ENCODE results near the gene DNAJC10.
"Not testable (repeated sequence)": the region's sequence is repeated elsewhere in the genome, so short reads cannot be mapped to it uniquely, and the experiment has no call there.

The DNAJC10 gene, protein sequence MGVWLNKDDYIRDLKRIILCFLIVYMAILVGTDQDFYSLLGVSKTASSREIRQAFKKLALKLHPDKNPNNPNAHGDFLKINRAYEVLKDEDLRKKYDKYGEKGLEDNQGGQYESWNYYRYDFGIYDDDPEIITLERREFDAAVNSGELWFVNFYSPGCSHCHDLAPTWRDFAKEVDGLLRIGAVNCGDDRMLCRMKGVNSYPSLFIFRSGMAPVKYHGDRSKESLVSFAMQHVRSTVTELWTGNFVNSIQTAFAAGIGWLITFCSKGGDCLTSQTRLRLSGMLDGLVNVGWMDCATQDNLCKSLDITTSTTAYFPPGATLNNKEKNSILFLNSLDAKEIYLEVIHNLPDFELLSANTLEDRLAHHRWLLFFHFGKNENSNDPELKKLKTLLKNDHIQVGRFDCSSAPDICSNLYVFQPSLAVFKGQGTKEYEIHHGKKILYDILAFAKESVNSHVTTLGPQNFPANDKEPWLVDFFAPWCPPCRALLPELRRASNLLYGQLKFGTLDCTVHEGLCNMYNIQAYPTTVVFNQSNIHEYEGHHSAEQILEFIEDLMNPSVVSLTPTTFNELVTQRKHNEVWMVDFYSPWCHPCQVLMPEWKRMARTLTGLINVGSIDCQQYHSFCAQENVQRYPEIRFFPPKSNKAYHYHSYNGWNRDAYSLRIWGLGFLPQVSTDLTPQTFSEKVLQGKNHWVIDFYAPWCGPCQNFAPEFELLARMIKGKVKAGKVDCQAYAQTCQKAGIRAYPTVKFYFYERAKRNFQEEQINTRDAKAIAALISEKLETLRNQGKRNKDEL

DNA sequence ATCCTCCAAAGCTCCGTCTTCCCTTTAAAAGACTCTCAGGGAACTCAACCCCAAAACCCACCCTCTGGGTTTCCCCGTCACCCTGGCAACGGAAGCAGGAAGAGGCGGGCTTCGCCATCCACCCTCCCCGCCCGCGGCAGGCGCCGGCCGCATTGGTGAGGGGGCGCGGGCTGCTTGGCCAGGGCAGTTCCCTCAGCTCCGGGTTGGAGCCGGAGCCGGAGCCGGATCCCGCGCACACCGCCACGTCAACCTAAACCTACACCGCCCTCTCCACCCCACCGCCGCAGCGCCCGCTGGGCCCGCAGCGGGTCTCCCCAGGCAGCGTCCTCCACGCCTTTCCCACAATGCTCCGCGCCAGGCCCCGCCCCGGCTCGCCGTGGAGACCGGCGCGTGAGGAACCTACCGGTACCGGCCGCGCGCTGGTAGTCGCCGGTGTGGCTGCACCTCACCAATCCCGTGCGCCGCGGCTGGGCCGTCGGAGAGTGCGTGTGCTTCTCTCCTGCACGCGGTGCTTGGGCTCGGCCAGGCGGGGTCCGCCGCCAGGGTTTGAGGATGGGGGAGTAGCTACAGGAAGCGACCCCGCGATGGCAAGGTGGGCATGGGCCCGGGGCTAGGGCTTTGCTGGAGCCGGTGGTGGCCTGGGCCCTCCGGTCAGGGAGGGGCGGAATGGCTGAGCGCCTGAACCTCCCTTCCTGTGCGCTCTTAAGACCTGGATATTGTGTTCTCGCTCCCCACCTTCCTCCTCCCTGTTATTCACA is at the start of gene DNAJC10:
Gene DNAJC10 (plus strand): TSS at position 366 of the 758 bp plus-strand sequence. CDS start 1,830 bp downstream, outside the sequence.
- peak; percentile 52 to 83 for DNase-seq (ENCODE audit: low read depth in 2 of 2)

DNA sequence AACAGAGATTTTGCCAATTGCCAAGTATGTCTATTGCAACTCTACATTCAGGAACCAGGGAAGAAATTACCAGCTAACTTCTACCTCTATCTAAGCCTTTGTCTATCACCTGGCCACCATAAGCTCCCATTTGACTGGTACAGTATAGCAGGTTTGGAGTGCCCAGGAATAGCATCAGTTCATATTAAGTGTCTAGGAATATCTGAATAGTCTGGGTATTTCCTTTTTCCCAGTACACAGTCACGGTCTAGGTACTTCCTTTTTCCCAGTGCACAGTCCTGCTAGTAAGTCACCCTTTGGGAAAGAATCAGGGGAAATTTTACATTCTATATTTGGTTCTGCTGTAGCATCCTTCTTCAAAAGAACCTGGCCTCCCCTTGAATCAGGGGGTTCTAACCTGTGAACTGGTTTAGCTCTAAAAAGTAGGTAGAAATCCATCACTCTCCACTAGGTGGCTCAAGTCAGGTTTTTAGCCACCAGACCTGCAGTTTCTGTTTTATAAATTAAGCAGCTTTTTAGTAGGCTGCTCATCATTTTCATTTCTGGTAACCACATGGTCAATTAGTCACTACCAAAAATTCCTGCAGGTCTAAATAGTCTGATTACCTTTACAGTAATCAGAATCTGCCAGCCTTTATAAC is 49.3 kb upstream of the DNAJC10 start:
- no peak for DNase-seq (ENCODE audit: low read depth in 2 of 2)

DNA sequence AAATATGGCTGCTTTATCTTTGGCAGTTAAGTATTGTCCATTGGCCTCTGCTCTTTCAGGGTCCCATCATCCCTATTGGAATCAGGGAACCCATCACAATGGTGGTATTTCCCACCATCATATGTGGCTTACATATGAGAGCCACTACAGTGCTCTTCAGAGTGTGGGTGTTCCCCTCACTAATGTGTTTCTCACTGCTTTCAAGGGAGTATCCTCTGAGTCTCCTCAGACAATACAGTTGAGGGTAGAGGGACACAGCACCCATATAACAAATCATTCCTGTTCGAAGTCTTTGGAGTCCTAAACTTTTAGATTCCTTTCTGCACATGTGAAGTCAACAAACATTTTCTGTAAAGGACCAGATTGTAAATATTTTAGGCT is 48.8 kb upstream of the DNAJC10 start:
- no peak for DNase-seq (ENCODE audit: low read depth in 2 of 2)

DNA sequence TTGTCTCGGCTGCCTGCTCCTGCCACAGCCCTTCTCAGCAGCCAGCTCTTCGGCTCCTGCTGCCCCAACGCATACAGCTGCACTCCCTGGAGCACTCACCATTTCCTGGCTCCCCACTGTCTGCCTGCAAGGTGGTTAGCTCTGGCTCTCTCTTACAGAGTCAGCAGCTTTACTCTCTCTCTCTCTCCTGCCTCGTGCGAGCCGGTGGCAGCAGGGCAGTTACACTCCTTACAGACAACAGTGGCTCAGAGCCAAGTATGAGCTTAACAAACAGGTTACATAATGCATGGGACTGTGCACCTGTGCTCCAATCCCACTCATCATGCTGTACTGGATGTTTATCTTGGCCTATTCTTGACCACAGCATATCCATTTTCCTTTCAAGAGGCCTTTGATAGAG is 47.4 kb upstream of the DNAJC10 start:
- no peak for DNase-seq (ENCODE audit: low read depth in 2 of 2)

DNA sequence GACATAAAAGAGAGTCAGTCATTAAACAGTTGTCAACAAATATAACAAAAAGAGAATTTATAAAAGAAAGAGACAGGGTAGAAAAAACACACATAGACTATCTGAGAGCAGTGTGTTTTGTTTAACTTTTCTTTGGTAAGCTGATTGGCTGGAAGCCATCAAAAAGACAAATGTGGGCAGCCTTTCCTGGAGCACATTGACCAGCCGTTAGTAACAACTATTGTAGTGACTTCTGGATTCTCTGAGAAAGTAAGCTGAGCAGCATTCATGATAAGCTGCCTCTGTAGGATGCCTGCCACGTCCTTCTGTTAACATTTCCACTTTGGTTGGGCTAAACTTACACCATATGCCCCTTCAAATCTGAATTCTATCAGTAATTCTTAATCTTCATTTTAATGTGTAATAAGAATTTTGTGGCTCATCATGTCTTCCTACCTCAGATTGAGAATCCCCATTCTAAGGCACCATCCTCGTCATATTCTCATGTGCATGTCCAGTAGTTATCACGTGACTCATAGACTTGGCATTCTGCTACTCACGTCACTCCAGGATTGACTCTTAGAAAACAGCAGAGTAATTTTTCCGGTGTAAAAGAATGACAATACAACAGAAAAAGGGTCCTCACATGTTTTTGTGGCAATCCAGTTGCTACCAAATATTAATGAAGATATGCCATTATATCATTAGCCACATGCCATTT is 43.4 kb upstream of the DNAJC10 start:
- DNase-seq (ENCODE audit: low read depth in 2 of 2): no peak

DNA sequence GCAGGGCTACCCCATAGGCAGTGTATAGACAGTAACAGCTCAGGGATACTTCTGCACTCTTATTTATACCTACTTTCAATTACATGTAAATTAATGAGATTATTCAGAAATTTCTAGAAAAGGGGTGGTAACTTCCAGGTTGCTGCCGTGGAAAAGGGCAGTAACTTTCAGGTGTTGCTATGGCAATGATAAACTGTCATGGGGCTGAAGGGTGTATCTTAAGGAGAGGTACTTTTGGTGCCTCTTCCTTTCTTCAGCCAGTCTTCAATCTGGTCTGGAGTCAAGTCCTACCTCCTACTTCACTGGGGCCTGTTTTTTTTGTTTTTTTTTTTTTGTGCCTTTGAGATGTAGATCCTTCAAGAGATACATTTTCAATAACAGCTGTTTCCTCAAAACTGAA is 35.2 kb upstream of the DNAJC10 start:
- no peak for DNase-seq (ENCODE audit: low read depth in 2 of 2)

DNA sequence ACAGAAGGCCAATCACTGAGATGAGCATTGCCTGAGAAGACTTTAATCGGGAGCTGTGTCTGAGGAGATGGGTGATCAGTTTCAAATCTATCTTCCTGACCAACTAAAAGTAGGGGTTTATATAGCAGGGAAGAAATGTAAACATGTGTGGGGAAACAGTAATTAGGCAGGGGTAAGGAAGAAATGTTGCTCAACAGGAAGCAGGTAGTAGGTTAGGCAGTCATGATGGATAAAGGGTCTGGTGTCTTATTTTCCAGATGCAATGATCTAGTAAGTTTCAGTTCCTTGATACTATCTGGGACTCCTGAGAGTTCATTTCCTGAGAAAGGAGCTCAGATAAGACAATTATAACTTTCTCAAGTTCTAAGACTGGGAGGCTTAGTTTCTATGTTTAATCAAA is 33.8 kb upstream of the DNAJC10 start:
- no peak for DNase-seq (ENCODE audit: low read depth in 2 of 2)

DNA sequence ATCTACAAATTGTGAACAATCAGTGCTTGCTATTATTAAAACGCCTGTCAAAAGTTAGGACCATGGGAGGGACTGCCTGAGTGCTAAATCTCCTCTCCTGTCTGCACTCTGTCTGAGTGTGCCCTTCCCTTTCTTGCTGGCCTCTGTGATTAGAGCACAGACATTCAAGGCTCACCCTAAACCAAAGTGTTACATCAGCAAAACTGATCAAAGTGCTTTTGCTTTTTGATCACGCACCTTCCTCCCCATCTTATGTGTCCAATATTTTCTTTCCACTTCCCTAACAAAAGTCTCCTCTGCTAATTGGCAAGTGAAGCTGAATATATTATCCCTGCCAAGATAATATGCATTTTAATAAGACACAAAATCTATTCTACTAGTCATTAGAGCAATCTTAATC is 30.5 kb upstream of the DNAJC10 start:
- DNase-seq (ENCODE audit: low read depth in 2 of 2): no peak

DNA sequence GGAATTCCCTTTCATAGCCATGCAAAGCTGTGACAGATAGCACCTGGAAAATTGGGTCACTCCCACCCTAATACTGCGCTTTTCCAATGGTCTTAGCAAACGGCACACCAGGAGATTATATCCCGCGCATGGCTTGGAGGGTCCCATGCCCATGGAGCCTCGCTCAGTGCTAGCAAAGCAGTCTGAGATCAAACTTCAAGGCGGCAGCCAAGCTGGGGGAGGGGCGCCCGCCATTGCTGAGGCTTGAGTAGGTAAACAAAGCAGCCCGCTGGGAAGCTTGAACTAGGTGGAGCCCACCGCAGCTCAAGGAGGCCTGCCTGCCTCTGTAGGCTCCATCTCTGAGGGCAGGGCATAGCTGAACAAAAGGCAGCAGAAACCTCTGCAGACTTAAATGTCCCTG is 29.3 kb upstream of the DNAJC10 start:
- not testable (repeated sequence) for DNase-seq (ENCODE audit: low read depth in 2 of 2)

DNA sequence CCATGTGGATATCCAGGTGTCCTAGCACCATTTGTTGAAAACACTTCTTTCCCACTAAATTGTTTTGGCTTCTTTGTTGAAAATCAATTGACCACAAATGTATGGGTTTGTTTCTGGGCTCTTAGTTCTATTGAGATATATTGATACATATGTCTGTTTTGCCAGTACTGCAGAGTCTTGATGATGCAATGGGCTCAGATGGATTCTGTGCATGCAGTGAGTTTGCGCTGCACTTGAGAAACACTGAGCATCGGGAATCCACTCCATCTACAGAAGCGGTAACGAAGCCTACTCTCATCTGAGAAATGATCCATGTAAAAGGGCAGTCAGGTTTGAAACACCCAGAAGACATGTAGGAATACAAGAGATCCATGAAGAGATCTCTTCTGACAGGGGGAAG is 21.9 kb upstream of the DNAJC10 start:
- no peak for DNase-seq (ENCODE audit: low read depth in 2 of 2)

DNA sequence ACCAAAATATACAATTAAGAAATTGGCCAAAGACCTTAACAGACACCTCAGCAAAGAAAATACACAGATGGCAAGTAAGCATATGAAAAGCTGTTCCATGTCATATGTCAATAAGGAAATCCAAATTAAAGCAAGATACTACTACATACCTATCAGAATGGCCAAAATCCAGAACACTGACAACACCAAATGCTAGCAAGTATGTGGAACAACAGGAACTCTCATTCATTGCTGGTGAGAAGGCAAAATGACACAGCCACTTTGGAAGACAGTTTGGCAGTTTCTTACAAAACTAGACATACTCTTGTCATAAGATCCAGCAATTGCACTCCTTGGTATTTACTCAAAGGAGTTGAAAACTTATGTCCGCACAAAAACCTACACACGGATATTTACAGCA is 20.3 kb upstream of the DNAJC10 start:
- no peak for DNase-seq (ENCODE audit: low read depth in 2 of 2)

DNA sequence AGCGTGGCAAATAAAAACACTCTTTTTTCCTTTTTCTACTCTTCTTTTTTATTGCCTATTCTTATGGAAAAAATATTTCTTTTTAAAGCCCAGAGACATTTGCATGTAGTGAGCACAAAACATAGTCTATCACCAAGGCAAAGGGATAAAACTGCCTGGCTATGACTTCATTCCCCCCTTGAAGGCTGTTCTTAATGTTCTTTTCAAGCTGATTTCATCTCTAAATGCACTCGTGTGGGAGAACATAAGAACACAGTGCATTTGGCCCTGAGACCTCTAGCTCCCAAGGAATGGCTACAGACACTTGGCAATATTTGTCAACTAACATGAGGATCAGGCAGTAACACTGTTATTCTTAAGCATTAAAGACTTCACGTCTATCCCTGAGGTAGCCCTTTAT is 17.4 kb upstream of the DNAJC10 start:
- DNase-seq (ENCODE audit: low read depth in 2 of 2): no peak

DNA sequence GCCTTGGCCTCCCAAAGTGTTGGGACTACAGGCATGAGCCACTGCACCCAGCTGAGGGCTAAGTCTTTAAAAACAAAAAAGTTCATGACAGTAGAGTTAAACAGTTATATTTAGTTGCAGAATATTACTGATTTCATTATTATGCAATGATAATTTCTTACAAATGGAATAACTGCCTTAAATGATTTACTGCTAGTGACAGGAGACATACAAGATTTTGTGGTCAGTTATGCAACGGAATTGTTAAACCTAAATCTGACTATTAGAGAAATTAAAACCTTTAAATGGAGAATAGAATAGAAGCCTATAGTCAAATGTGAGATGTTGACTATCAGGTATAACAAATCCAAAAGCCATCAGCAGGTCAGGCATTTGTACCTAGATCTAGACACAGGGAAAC is 10.3 kb upstream of the DNAJC10 start:
- DNase-seq (ENCODE audit: low read depth in 2 of 2): no peak

DNA sequence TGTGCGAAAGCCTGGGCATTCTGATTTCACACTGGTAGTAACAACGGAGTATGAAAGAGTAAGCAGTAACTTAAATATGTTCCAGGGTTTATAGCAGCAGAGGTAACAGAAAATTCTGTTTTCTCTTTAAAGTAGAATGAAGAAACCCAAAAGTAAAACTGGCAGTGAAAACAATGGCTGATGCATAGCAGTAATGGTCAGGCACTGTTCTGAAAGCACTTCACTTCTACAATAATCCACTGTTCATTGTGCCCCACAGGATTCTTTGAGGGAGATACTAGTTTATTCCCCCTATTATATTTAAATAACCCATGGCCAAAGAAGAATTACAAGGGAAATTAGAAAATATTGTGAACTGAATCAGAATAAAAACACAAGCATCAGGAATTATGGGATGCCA is 9.3 kb upstream of the DNAJC10 start:
- no peak for DNase-seq (ENCODE audit: low read depth in 2 of 2)

DNA sequence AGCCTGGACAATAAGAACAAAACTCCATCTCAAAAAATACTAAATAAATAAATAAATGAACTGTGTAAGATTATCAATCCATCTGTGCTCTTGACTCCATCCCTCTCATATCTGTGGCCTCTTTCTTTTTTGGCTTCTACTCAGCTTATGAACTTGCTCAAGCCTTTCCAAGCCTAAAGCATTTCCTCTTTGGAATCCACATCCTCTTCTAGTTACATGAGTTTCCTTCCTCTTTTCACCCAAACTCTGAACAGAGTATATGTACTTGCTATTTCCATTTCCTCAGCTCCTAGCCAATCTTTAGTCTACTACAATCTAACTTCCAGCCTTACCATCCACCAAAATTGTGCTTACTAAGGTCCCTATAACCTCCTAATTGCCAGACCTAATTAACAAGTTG is 2.5 kb upstream of the DNAJC10 start:
- no peak for DNase-seq (ENCODE audit: low read depth in 2 of 2)

DNA sequence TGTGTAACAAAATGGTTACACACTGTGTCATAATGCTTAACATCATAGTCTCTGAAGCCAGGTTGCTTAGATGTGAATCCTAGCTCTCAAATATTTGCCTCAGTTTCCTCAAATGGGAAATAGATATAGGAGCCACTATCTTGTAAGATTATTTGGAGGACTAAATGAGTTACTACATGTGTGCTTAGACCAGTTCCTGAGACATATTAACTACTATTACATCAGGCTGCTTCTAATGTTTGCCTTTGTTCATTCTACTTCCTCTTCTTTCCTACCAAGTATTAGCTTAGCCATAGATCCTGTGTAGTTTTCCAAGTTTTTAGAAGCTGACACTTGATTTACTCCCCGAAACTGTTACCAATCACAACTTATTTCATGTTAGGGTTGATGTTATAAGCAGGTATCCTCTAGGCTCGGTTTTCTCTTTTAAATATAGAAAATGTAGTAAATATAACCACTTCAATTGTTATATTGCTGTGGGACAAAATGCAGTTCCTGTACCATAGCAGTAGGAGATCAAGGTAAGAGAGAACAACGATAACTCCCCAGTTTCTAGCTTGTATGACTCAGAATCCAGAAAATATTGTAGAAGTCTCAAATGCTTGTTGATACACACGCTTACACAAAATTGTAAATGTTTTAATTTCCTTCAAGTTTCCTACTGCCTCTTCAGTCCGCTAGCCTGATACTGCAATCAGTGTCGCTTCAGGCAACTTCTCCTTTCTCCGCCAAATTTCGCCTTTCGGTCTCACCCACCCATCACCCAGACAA is 751 bp upstream of the DNAJC10 start:
- DNase-seq (ENCODE audit: low read depth in 2 of 2): no peak

DNA sequence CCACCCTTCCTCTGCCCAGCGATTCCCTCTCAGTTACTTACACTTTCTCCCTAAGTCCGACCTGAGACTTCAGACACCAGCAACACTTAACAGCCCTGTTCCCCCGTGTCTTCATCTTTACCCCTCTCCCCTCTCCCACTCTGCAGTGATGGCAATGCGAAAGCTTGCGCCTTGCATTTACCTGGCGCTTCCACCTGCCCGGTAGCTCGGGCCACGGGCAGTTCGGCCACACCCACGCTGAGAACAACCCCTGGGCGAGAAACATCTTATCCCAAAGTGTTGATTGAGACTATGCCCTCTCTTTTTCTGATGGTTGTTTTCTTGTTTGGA is 558 bp downstream of the DNAJC10 start:
- DNase-seq (ENCODE audit: low read depth in 2 of 2): no peak

DNA sequence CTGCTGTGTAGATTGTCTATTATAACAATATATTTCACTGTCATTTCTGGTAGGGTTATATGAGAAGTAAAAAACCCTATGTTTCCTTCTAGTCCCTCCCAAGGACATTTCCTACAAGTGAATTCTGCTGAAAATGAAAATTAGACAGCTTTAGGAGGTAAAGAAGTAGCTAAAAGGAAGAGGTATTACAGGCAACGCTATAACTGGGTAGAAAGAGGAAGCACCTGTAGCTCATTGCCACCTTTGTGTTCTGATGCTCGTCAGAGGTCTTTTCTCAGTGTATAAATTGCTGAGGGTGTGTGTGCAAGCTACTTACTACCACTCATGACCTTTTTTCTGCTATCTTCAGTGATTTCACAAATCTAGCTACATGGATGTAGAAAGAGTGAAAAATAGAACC is 1.4 kb downstream of the DNAJC10 start:
- DNase-seq (ENCODE audit: low read depth in 2 of 2): no peak

DNA sequence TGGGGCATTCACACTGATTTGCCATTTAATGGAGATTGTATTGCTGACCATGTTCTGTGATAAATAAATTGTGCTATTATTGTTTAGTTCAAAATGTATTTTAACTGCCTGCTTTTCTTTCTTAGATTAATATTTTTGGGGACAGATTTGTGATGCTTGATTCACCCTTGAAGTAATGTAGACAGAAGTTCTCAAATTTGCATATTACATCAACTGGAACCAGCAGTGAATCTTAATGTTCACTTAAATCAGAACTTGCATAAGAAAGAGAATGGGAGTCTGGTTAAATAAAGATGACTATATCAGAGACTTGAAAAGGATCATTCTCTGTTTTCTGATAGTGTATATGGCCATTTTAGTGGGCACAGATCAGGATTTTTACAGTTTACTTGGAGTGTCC is 1.8 kb downstream of the DNAJC10 start:
- DNase-seq (ENCODE audit: low read depth in 2 of 2): no peak

DNA sequence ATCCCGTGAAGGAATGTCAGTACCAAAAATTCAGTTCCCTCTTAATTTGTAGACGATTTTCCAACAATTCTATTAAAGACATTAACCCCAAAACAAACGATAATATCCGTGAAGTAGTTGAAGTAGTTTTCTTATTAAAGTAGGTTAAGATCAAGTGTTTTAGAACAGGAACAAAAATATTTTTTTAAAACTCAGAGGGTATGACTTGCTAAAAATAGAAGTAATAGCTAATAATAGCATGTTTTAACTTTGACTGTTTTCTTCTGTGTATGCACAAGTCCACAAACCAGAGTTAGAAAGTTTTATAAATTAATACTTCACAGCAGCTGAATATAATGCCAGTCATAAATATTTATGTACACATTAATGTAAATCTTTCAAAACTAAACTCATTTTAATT is 2.4 kb downstream of the DNAJC10 start:
- no peak for DNase-seq (ENCODE audit: low read depth in 2 of 2)

DNA sequence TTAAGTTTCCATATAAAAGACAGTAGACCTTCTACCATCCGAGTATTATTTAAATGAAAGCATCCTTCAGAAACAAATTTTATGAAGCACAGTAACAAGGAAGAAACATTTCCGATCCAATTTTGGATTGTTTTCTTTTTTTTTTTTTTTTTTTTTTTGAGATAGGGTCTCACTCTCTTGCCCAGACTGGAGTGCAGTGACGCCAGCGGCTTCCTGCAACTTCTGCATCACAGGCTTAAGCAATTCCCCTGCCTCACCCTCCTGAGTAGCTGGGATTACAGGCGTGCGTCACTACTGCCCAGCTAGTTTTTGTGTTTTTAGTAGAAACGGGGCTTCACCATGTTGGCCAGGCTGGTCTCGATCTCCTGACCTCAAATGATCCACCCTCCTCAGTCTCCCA is 3.1 kb downstream of the DNAJC10 start:
- not testable (repeated sequence) for DNase-seq (ENCODE audit: low read depth in 2 of 2)

Measured in stimulated activated CD4-positive, alpha-beta T cell treated with anti-CD3 and anti-CD28 coated beads, Interleukin-1b, Interleukin-23, amount 100 ng/mL, for 1 hour (primary cell).